HG02623 (cell line): Measurements from ENCODE around the gene HOXA6.

ENCODE experiments used
- ATAC-seq: cut with Tn5 transposase; IDR thresholded peaks from one replicate; pipeline ENCODE4 v1.9.1; 2021; ENCODE audit warnings: moderate library complexity; ENCODE audit not compliant: unreplicated experiment

The HOXA6 gene

GRCh38 chr7:27112361-27112760 is 35.2 kb downstream of the HOXA6 start:
- ATAC-seq: no peak

DNA sequence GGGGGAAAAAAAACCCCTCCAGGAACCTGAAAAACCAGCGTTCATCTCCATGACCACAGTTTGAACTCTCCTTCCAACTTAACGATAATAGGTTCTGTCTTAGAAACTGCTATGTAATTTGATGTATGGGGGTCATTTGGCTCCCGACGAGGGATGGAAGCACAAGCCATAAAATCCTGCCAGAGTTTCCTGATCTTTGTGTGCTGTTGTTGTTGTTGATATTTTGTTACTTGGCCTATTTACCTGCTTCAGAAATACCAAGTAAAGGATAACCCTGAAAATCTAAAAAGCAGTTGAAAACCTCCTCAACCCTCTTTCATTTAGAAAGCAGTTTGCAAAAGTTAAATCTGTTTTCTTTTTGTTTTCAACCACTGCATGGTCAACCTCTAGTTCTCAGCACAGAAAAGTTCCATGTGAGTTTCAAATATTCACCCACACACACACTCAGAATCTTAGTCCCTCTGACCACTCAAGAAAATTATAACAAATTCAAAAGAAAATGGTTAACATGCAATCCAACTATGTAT is 35.8 kb downstream of the HOXA6 start:
- ATAC-seq: no peak

- no peak for ATAC-seq
Measured at GRCh38 chr7:27111042-27111750, 36.4 kb downstream of the HOXA6 start.

GRCh38 chr7:27110186-27111031 is 37.2 kb downstream of the HOXA6 start:
- no peak for ATAC-seq

DNA sequence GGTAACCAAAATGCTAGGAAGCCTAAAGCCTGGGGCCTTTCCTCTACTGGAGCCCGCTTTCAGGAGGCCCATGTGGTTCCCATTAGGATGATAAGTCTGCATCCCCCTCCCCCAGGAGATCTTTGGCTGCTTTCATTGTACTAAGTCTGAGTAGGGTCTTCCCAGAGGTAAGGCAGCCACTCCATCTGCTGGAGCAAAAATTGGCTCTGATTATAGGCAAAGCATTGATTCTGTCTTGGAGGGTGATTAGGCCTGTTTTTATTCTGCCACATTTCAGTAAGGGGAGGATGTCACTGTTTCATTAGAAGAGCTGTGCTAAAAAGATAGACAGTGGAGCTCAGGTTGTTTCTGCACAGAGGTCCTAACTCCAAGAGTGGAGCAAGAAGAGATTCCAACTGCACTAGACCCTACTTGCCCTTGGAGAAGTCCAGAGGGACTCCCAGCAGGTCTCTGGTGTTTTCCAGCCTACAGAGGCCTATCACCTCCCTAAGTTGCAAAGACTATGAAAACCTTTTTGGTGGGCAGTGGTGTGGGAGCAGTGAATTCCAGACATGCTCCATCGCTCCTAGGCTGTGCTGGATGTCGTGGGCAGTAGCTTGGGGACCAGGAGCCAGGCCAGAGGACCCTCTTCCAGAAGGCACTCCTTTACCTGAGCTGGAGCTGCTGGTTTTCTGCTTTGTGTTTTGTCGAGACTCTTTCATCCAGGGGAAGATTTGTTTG is 37.9 kb downstream of the HOXA6 start:
- no peak for ATAC-seq

DNA sequence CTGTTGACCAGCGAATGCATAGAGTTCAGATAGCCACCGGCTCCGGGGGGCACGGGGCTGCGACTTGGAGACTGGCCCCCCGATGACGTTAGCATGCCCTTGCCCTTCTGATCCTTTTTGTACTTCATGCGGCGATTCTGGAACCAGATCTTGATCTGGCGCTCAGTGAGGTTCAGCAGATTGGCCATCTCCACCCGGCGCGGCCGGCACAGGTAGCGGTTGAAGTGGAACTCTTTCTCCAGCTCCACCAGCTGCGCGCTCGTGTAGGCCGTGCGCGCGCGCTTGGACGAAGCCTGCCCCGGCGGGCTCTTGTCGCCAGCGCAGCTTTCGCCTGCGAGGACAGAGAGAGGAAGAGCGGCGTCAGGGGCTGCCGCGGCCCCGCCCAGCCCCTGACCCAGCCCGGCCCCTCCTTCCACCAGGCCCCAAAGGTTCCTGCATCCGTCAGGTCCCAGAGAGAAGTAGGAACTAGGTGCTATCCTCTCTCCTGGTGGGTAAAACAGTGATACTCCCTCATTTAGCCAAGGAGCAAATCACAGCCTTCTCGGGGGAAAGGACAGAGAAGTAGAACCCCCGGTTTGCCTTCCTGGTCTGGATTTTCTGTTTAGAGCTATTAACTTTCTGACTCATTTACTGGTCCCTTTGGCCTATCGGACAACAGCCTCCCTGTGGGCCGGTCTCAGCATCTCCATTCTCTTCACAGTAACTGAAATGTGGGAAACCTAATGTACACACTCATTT is 39.0 kb downstream of the HOXA6 start:
- no peak for ATAC-seq

DNA sequence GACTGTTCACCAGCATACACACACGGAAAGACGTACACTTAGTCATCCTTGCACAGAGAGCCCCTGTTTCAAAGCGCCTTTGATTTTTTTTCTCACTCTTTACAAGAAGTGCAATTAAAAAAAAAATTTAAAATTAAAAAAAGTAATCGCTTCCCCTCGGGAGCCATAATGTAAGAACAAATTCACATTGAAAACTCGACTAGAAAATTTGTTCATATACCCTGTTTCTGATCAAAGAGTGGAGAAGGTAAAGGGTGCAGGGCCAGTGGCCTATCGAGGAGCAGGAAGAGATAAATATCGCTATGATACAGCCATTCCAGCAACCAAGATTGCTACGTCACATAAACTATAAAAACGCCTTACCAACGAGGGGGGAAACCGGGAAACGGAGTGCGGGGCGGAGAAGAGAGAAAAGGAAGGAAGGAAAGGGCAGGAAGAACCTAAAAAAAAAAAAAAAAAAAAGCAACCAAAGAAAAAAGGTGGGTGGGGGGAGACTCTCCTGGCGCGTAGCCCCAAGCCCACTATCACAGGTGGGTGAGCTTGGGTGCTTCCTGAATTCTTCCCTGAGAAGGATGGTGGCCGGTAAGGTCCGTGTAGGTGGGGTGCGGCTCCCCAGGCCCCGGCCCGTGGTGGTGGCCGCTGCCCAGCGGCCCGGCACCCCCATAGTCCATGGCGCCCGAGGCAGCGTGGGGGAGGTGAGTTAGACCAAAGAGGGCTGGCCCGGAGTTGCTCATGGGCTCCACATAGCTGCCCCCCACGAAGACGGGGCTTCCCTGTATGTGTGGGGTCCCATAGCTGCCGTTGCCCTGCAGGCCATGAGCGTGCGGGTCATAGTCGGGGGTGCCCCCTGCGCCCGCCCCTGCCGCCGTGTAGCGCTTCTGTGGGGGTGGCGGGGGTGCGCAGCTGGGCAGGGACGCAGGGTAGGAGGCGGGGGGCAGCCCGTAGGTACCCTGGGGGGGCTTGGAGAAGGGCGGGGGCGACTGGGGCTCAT is 39.9 kb downstream of the HOXA6 start:
- ATAC-seq: no peak

DNA sequence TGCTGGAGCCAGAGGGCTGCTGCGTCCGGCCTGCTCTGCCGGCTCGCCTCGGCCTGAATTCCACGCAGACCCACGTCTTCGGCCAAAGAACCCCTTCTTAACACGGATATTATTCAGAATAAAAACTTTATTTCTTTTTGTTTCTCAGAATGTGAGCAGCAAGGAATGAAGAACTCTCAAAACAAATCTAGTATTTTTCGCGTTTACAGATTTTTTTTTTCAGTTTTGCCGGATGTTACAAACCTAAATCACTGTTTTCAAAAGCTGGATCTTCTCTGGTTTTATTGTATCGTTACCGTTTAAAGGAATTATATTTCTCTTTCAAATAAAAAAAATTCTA is 40.7 kb downstream of the HOXA6 start:
- ATAC-seq: no peak

DNA sequence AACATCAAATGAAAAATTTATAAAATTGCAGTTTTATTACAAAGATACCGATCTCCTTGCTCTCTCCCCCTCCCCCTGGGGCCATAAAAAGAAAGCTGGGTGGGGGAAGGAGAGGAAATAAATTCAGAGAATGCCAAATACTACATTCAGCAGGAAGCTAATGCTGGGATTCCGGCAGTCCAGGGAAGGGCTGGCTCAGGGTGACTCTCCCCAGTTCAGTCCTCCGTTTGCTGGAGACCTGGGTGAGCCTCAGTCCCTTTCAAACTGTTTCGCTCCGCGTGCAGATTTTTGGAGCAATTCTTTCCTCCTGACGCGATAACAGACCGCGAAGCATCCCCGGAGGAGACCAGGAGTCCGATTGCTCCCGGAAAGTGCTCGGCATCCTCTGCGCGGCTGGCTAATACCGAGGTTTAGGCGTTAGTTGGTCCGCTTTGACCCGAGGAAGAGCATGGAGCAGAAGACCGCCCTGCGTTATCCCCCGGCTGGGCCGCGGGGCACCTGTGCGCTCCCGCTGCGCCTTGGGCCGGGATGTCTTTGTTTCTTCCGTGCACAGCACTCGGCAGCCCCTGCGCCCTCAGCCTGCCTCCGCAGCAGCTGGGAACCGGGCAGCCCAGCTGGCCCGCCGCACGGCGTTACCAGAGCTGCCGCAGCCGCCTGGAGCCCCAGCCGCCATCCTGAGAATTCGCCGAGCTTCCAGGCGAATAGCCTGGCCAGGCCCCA is 41.2 kb downstream of the HOXA6 start:
- ATAC-seq: no peak

DNA sequence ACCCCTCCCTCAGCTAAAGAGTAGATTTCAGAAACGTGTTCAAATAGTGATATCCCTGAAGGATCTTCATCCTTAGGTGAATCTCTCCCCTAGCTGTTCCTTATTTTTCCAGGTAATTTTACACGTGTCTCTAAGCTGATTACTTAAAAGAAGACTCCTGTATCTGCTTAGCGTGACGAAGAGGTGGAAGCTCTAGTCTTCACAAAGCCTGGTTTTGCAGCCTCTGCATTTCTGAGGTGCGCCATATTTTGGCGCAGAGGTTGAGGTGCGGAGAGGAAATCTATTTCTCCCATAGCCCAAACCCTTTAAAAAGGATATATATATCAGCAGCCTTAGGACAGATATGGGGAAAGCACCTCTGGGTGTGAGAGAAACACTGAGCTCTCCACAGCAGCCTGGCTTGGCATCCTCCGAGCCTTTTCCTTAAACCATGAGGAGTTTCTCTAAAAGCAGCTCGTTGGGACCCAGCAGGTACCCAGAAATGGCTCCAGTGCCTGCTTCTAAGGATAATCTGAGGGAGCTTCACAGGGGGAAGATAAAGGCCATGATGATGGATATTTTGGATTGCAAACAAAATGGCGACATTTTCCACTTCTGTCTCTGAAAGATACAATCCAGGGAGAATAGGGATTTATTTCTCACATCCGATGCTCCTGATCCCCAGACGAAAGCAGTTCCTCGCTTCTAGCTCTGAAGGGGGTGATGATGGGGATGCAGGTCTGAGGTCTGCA is 42.1 kb downstream of the HOXA6 start:
- ATAC-seq: no peak

- ATAC-seq: no peak
Measured at GRCh38 chr7:27104341-27105058, 43.1 kb downstream of the HOXA6 start.

DNA sequence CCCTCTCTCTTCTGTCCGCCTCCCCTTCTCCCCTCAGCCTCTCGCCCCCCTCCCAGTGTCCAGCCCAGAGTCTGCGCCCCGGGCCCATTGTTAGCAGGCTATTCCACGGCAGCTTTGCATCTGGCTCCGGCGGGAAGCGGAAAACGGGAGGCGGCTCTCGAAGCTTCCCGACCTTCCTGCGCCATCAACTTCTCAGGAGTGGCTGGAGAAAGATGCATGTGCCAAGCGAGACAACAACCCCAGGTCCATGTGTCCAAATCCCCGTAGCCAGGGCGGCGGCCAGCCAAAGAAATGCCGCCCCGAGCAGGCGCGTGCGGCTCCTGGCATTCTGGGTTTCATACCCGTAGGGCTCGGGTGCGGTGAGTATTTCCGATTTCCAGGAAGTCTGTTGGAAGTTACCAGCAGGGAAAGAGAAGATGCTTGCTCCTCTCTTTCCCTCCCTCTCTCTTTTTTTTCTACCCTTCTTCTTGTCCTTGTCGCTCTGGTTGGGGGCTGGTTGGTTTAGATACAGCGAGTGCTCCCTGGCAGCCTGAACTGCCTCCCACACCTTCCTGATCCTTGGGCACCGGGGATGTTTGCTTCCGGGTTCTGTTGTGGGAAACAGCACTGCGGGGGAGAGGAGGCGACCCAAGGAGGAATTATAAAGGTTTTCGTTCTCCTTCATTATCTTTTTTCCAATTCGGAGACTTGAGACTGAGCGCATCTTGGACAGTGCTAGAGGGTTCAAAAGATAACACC is 43.9 kb downstream of the HOXA6 start:
- no peak for ATAC-seq

DNA sequence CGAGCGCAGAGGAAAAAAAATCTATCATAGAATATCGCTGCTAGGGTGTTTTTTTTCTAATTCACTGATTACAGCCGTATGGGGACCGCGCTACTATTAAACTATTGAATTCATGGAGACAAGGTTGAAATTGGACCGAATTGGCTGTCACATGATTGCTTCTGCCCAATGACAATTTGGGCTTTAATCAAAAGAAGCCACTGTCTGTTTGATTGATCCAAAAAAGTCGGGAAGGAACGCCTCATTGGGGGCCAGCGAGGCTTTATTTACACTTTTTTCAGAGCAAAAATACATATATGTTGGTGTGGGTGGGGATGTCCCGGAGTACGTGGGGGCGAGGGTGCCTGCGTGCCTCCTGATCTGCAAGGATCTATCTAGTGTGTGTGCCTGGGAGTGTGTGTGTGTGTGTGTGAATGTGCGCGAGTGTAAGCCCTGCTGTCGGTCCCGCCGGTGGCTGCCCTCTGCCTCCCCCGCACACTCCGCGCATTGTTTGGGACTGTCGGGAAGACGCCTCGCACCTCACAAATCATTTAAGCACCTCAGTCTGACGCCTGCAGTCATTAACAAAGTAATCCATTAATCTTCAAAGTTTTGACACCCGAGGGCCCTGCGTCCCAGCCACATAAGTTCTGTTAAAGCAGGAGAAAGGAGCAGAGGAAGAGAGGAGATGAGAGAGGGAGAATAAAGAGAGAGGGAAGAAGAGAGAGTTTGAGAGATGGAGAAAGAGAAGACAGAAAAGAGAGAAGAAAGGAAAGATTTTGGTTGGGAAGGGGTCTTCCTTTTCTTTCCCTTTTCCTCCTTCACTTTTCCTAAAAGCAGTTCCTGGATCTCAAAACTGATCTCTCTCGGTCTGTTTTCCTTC is 44.8 kb downstream of the HOXA6 start, which contains the start of gene HOXA2:
Gene HOXA2 (minus strand): TSS at position 103 of the 862 bp plus-strand sequence. CDS start 183 bp downstream, outside the sequence.
- ATAC-seq: no peak

- ATAC-seq: no peak
Measured at GRCh38 chr7:27101957-27102580, 45.5 kb downstream of the HOXA6 start.

- no peak for ATAC-seq
Measured at GRCh38 chr7:27101171-27101956, 46.2 kb downstream of the HOXA6 start.
